T-helper 1 cell treated with Interleukin-12 subunit alpha and Interleukin-12 subunit beta and Interleukin-4 antibody, amounts not matched to agents 30 μg/mL and 1 μg/mL, for 36 hours (primary cell): ENCODE results near the gene ZNF175.

Experiments used
- H3K27ac Mint-ChIP-seq: one replicate; pipeline ENCODE4 v1.8.0; 2021; ENCODE audit warnings: mild to moderate bottlenecking, mixed read lengths
- H3K27me3 Mint-ChIP-seq: one replicate; pipeline ENCODE4 v1.8.0; 2021; ENCODE audit warnings: low read depth, mixed read lengths
- H3K36me3 Mint-ChIP-seq: one replicate; pipeline ENCODE4 v1.8.0; 2021; ENCODE audit warnings: low read depth, mixed read lengths
- H3K4me1 Mint-ChIP-seq: one replicate; pipeline ENCODE4 v1.8.0; 2021; ENCODE audit warnings: low read depth, mixed read lengths
- H3K4me3 Mint-ChIP-seq: one replicate; pipeline ENCODE4 v1.8.0; 2021; ENCODE audit warnings: mild to moderate bottlenecking, moderate library complexity, mixed read lengths
- H3K9me3 Mint-ChIP-seq: one replicate; pipeline ENCODE4 v1.8.0; 2021; ENCODE audit warnings: mixed read lengths

Gene ZNF175

GRCh38 chr19:51592521-51592920, 21.4 kb downstream of the ZNF175 start:
- Mint-ChIP-seq H3K9me3 (peaks cover 23% of the 10 kb centered on the region), H3K27me3 (no peaks in the 10 kb centered on the region), H3K4me3 (peak overlapping the region; percentile 8), H3K4me1 (peaks cover 14% of the 10 kb centered on the region), H3K27ac (no peak overlapping the region), H3K36me3 (peaks cover 18% of the 10 kb centered on the region)

GRCh38 chr19:51593138-51593890, 22.2 kb downstream of the ZNF175 start:
- peak overlapping the region; percentile 75 for H3K27ac Mint-ChIP-seq
- H3K4me1 Mint-ChIP-seq: peaks cover 14% of the 10 kb centered on the region
- peaks cover 15% of the 10 kb centered on the region for H3K9me3 Mint-ChIP-seq
- peak overlapping the region; percentile 93 for H3K4me3 Mint-ChIP-seq
- peaks cover 13% of the 10 kb centered on the region for H3K36me3 Mint-ChIP-seq
- no peaks in the 10 kb centered on the region for H3K27me3 Mint-ChIP-seq

GRCh38 chr19:51593969-51594773, 23.1 kb downstream of the ZNF175 start:
- peaks cover 14% of the 10 kb centered on the region for H3K4me1 Mint-ChIP-seq
- peaks cover 8% of the 10 kb centered on the region for H3K9me3 Mint-ChIP-seq
- peaks cover 9% of the 10 kb centered on the region for H3K36me3 Mint-ChIP-seq
- peak overlapping the region; percentile 93 for H3K4me3 Mint-ChIP-seq
- H3K27ac Mint-ChIP-seq: peak overlapping the region; percentile 75
- no peaks in the 10 kb centered on the region for H3K27me3 Mint-ChIP-seq

- Mint-ChIP-seq H3K9me3 (peaks cover 3% of the 10 kb centered on the region), H3K27ac (peak overlapping the region; percentile 75), H3K27me3 (peaks cover under 1% of the 10 kb centered on the region), H3K4me3 (peak overlapping the region; percentile 93), H3K36me3 (peaks cover 4% of the 10 kb centered on the region), H3K4me1 (peaks cover 14% of the 10 kb centered on the region)
Observed at GRCh38 chr19:51594774-51595109, 23.7 kb downstream of the ZNF175 start.

GRCh38 chr19:51595190-51596175, 24.4 kb downstream of the ZNF175 start:
- Mint-ChIP-seq H3K36me3 (peaks cover 3% of the 10 kb centered on the region), H3K27me3 (peaks cover 8% of the 10 kb centered on the region), H3K4me1 (peaks cover 14% of the 10 kb centered on the region), H3K9me3 (no peaks in the 10 kb centered on the region), H3K4me3 (peak overlapping the region; percentile 93), H3K27ac (no peak overlapping the region)

GRCh38 chr19:51598159-51598915, 27.3 kb downstream of the ZNF175 start:
- peaks cover 2% of the 10 kb centered on the region for H3K36me3 Mint-ChIP-seq

GRCh38 chr19:51599084-51599483, 28.0 kb downstream of the ZNF175 start:
- Mint-ChIP-seq H3K4me3 (no peak overlapping the region), H3K4me1 (peaks cover 7% of the 10 kb centered on the region), H3K27me3 (peaks cover 20% of the 10 kb centered on the region), H3K36me3 (peaks cover 1% of the 10 kb centered on the region), H3K27ac (no peak overlapping the region), H3K9me3 (no peaks in the 10 kb centered on the region)

More at GRCh38 chr19:51598159-51598915, 27.3 kb downstream of the ZNF175 start:
- Mint-ChIP-seq H3K4me1 (peaks cover 12% of the 10 kb centered on the region), H3K4me3 (no peak overlapping the region), H3K27ac (no peak overlapping the region), H3K27me3 (peaks cover 19% of the 10 kb centered on the region), H3K9me3 (no peaks in the 10 kb centered on the region)

GRCh38 chr19:51600940-51601580, 30.0 kb downstream of the ZNF175 start:
- Mint-ChIP-seq H3K36me3 (no peaks in the 10 kb centered on the region), H3K9me3 (no peaks in the 10 kb centered on the region), H3K27ac (no peak overlapping the region), H3K4me1 (no peaks in the 10 kb centered on the region), H3K27me3 (peaks cover 20% of the 10 kb centered on the region), H3K4me3 (no peak overlapping the region)

GRCh38 chr19:51602189-51602854, 31.2 kb downstream of the ZNF175 start:
- Mint-ChIP-seq H3K27ac (no peak overlapping the region), H3K4me1 (peaks cover 3% of the 10 kb centered on the region), H3K4me3 (no peak overlapping the region), H3K36me3 (no peaks in the 10 kb centered on the region), H3K27me3 (peaks cover 20% of the 10 kb centered on the region), H3K9me3 (no peaks in the 10 kb centered on the region)

GRCh38 chr19:51607077-51607476, 36.0 kb downstream of the ZNF175 start:
- peaks cover 7% of the 10 kb centered on the region for H3K4me1 Mint-ChIP-seq
- no peak overlapping the region for H3K4me3 Mint-ChIP-seq
- H3K27me3 Mint-ChIP-seq: peaks cover 11% of the 10 kb centered on the region
- H3K9me3 Mint-ChIP-seq: no peaks in the 10 kb centered on the region
- H3K36me3 Mint-ChIP-seq: no peaks in the 10 kb centered on the region
- H3K27ac Mint-ChIP-seq: no peak overlapping the region

- Mint-ChIP-seq H3K4me3 (no peak overlapping the region), H3K36me3 (no peaks in the 10 kb centered on the region), H3K27me3 (peaks cover 4% of the 10 kb centered on the region), H3K27ac (no peak overlapping the region), H3K9me3 (peaks cover 6% of the 10 kb centered on the region), H3K4me1 (peaks cover 7% of the 10 kb centered on the region)
Observed at GRCh38 chr19:51607920-51608562, 37.0 kb downstream of the ZNF175 start.

- no peak overlapping the region for H3K27ac Mint-ChIP-seq
- H3K36me3 Mint-ChIP-seq: no peaks in the 10 kb centered on the region
- peaks cover 8% of the 10 kb centered on the region for H3K9me3 Mint-ChIP-seq
- no peak overlapping the region for H3K4me3 Mint-ChIP-seq
- H3K4me1 Mint-ChIP-seq: peaks cover 7% of the 10 kb centered on the region
- no peaks in the 10 kb centered on the region for H3K27me3 Mint-ChIP-seq
Observed at GRCh38 chr19:51610576-51610975, 39.5 kb downstream of the ZNF175 start.
